Ovary (tissue), 9 donors: ENCODE results near the gene TENT5C. TPM values are rescaled to one million over a fixed set of nuclear protein-coding genes. Genes with fewer than 3 reads are reported as not detected.

Experiments used
- DNase-seq, 5 donors: peaks; one replicate each; pipeline ENCODE4 v3.0.0-alpha.2; 2019 to 2020
- H3K27ac ChIP-seq, 2 donors: fragments of 200-600 bp; one replicate each; pipeline versions ENCODE4 v1.5.1 to v1.8.0; 2019 to 2022
- H3K27me3 ChIP-seq: fragments of 200-600 bp; one replicate; pipeline ENCODE4 v1.8.0; 2022
- H3K36me3 ChIP-seq: fragments of 200-600 bp; sonication (generic); one replicate; pipeline ENCODE4 v1.5.1; 2019
- H3K4me1 ChIP-seq: one replicate; pipeline ENCODE4 v1.8.1; 2013; ENCODE audit warnings: mild to moderate bottlenecking, moderate library complexity; ENCODE audit not compliant: insufficient read depth
- H3K4me3 ChIP-seq: fragments of 200-600 bp; sonication (generic); one replicate; pipeline ENCODE4 v1.5.1; 2017
- H3K9me3 ChIP-seq, 2 donors: fragments of 200-600 bp in 1 of 2; sonication (generic) in 1 of 2; one replicate each; pipeline versions ENCODE4 v1.5.1 to v1.8.1; 2013 to 2019; ENCODE audit warnings: mild to moderate bottlenecking in 1 of 2, moderate library complexity in 1 of 2
- EP300 ChIP-seq: sonication (generic); formaldehyde crosslinking; IDR thresholded peaks from one replicate; pipeline ENCODE4 v1.6.1; 2017; ENCODE audit warnings: antibody characterized with exemption
- POLR2A ChIP-seq: fragments of 450-650 bp; IDR thresholded peaks from one replicate; pipeline ENCODE4 v1.6.1; 2017; ENCODE audit warnings: antibody characterized with exemption, mild to moderate bottlenecking, moderate library complexity
- WGBS, 3 donors: extraction: QIAGEN DNeasy Blood & Tissue Kit in 1 of 3; methylation state at CpG; one replicate each; pipeline versions ENCODE4 v1.1.5 to v1.1.7; 2013 to 2017; 5-methylcytosine and 5-hydroxymethylcytosine counted together
- intact Hi-C, 4 donors: fragments of 100-400 bp; cut with DNase I; formaldehyde crosslinking; loops; one replicate each; pipeline versions ENCODE4 v1.11.0 to v1.15.1; 2022 to 2023
- polyA plus RNA-seq, 2 donors: library from polyadenylated mRNA; stranded (reverse); fragments of 200-250 nt in 1 of 2; fragments of 350-450 nt in 1 of 2; fragmentation: Illumina TruSeq in 1 of 2; extraction: RNeasy Lipid Tissue Mini Kit (QIAGEN cat#74804) in 1 of 2; gene quantifications; one replicate each; pipeline ENCODE4 v1.2.3, GENCODE V29; 2013 to 2014
- total RNA-seq, 7 donors: library from RNA; depleted of rRNA in 2 of 7; stranded (reverse); fragments of >200 nt in 2 of 7; fragmentation: NEBNext Ultra II Directional in 3 of 7; extraction: Animal tissue kit (Norgen Biotek cat#: 25700) in 3 of 7; gene quantifications; one replicate each; pipeline versions ENCODE4 v1.1.0 to v1.2.4, GENCODE V29; 2016 to 2023
- TF ChIP-seq, protein P1 (sequence below), 3 donors: fragments of 450-650 bp in 2 of 3; fragments of 200-600 bp in 1 of 3; IDR thresholded peaks; one replicate each; pipeline versions ENCODE4 v1.5.1 to v1.8.0; 2016 to 2022; ENCODE audit warnings: antibody characterized with exemption in 3 of 3, mild to moderate bottlenecking in 1 of 3
- donor health status: DM: no; HTN: no; CAD: no; lungs with moderate emphysema.
- donor health status: DM: no; HTN: no; CAD: no.
- donor health status: Bipolar disorder and iron deficiency.
- donor health status: DM: yes; HTN: yes; CAD: no.
- donor health status: DM: no; HTN: no; CAD: no.
- donor health status: DM: yes; HTN: yes; CAD: no.

The TENT5C gene
- total and polyA plus RNA-seq, 9 donors, result 2.6 to 24.7 (median 11.4) TPM

DNA sequence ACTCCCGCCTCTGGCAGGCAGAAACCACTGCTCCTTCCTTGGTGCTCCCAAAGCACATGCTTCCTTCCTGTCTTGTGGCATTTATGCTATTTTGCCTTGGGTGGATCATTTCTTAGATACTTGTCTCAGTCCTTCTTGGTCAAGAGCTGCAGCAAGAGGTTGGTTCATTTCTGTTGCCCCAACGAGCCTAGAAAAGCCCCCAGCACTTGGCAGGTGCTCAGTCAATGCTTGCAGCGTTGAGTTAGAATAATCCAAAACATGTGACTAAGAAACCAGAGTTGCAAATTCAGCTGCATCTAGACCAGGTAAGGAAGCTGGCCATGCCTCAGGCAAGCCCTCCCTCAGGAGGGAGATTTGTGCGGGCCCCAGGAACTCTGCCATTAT is 42.4 kb upstream of the TENT5C start:
- no peaks in the 10 kb centered on the region for H3K27me3 ChIP-seq
- H3K4me3 ChIP-seq, result no peak overlapping the region
- no peak overlapping the region for H3K27ac ChIP-seq
- intact Hi-C loops, result no loop called here
- 81 to 92% (median 89%) methylated on average over 4 of the region's 4 CpGs for WGBS, 3 donors
- DNase-seq, result no peak
- peaks cover 0 to 4% of the 10 kb centered on the region in 2 donors for H3K9me3 ChIP-seq
- H3K4me1 ChIP-seq, result no peaks in the 10 kb centered on the region
- TF ChIP-seq POLR2A (no peak), EP300 (no peak)
- TF ChIP-seq, protein P1, sequence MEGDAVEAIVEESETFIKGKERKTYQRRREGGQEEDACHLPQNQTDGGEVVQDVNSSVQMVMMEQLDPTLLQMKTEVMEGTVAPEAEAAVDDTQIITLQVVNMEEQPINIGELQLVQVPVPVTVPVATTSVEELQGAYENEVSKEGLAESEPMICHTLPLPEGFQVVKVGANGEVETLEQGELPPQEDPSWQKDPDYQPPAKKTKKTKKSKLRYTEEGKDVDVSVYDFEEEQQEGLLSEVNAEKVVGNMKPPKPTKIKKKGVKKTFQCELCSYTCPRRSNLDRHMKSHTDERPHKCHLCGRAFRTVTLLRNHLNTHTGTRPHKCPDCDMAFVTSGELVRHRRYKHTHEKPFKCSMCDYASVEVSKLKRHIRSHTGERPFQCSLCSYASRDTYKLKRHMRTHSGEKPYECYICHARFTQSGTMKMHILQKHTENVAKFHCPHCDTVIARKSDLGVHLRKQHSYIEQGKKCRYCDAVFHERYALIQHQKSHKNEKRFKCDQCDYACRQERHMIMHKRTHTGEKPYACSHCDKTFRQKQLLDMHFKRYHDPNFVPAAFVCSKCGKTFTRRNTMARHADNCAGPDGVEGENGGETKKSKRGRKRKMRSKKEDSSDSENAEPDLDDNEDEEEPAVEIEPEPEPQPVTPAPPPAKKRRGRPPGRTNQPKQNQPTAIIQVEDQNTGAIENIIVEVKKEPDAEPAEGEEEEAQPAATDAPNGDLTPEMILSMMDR (IDR thresholded peaks at IDR 0.05), result no peak
- no peaks in the 10 kb centered on the region for H3K36me3 ChIP-seq

DNA sequence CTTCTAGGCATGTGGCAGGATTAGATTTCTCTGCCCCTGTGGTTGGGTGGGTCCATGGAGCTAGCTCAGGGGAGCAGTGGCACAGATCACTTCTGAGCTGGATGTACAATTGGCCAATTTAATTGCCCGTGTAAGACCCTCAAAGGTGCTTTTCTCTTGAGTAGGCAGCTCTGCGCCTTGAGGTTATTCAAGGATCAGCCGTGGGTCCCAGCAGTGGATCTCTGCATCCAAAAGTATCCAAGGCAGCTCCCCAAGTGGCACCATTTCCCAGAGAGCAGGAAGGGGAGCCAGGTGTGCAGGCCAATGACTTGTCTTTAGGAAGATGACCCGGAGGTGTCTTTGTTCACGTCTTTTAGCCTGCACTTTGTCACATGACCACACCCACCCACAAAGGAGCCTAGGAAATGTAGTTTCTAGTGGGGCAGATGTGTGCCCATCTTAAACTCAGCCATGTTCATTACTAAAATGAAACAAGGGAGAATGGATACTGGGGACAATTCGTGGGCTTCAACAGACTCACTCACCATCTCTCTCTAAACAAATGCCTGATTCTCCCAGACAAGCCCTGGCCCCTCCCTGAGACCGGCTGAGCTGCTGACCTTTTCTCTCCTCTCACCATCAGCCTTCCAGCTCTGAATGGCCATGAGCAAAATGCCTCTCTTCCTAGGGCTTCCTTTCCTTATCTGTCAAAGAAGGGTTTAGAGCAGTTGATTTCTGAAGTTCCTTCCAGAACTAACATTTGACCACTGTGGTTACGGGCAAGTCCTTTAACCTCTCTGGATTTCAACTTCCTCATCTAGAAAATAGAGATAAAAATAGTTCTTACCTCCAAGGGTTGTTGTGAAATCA is 41.4 kb upstream of the TENT5C start:
- no peaks in the 10 kb centered on the region for H3K27me3 ChIP-seq
- intact Hi-C loops, result no loop called here
- H3K4me1 ChIP-seq, result no peaks in the 10 kb centered on the region
- no peaks in the 10 kb centered on the region for H3K9me3 ChIP-seq
- H3K27ac ChIP-seq, result no peak overlapping the region
- no peak for DNase-seq
- H3K36me3 ChIP-seq, result no peaks in the 10 kb centered on the region
- H3K4me3 ChIP-seq, result no peak overlapping the region
- 78 to 86% (median 79%) methylated on average over 8 of the region's 8 CpGs for WGBS, 3 donors
- TF ChIP-seq POLR2A (no peak), EP300 (no peak)
- TF ChIP-seq, protein P1 (IDR thresholded peaks at IDR 0.05), result no peak

DNA sequence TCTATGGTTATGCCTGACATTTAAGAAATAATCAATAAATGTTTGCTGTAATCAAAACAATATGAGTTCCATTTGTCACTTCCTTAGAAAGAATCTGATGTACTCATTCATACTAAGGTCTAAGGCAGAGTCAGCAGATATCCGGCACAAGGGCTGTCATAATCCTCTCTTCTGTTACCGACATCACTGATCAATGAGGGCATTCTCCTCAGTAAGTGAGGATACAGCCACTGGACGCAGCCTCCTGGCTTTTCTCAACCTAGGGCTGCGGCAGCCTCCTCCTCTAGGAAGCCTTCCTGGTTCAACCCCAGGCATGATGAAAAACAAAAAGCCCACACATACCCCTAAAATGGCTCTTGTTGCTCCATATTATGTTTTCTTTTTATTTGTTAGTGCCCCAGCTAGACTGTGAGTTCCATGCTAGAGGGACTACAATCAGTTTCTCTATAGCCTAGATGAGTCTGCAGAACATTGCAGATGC is 40.7 kb upstream of the TENT5C start:
- no peak for TF ChIP-seq POLR2A
- TF ChIP-seq, protein P1 (IDR thresholded peaks at IDR 0.05), result no peak
- no peak for TF ChIP-seq EP300
- H3K9me3 ChIP-seq, result no peaks in the 10 kb centered on the region
- intact Hi-C loops, result no loop called here
- no peak overlapping the region for H3K4me3 ChIP-seq
- H3K27ac ChIP-seq, result no peak overlapping the region
- no peaks in the 10 kb centered on the region for H3K27me3 ChIP-seq
- H3K36me3 ChIP-seq, result no peaks in the 10 kb centered on the region
- DNase-seq, result no peak
- no peaks in the 10 kb centered on the region for H3K4me1 ChIP-seq
- WGBS, 3 donors, result 94 to 95% (median 94%) methylated on average over 4 of the region's 4 CpGs

DNA sequence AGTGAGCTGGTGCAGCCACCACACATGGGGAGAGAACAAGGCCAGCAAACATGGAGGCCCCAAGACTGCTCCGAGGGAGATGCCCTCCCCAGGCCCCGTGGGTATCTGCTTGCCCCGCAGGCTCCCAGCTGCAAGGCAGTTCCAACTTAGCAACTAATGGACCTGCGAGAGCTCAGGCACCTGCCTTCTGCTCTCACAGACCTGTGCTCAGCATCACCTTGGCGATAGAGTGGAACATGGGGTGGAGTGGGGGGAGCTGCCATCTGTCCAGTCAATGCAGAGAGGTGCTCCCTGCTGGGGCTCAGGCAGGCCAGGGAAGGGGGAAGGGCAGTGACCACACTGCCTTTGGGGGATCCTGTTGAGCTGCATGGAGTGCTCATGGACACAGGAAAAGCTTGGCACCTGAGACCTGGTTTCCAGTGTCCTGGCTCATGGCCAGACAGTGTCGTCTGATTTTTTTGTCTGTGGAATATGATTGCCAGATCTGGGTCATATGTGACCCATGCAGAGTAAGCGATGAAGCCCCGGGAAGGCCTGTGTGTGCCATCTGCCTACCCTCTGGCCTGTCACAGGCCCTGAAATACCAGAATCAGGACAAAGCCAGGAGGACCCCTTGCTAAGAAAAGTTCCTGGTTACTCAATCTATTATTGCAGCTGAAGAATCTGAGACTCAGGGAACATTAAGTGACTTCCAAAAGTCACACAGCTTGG is 39.9 kb upstream of the TENT5C start:
- TF ChIP-seq EP300 (no peak), POLR2A (no peak)
- TF ChIP-seq, protein P1 (IDR thresholded peaks at IDR 0.05), result no peak
- H3K4me1 ChIP-seq, result no peaks in the 10 kb centered on the region
- no peak overlapping the region for H3K27ac ChIP-seq
- 87 to 91% (median 90%) methylated on average over 8 of the region's 8 CpGs for WGBS, 3 donors
- H3K4me3 ChIP-seq, result no peak overlapping the region
- H3K27me3 ChIP-seq, result no peaks in the 10 kb centered on the region
- DNase-seq, result no peak
- intact Hi-C loops, result no loop called here
- H3K36me3 ChIP-seq, result no peaks in the 10 kb centered on the region
- no peaks in the 10 kb centered on the region for H3K9me3 ChIP-seq
